PC-9 (cell line): ENCODE measurements around the gene CD99L2.

Source experiments
- EZH2 ChIP-seq: fragments of 200-600 bp; sonication (generic); IDR thresholded peaks from 2 replicates; pipeline ENCODE4 v1.8.0; 2017; ENCODE audit warnings: antibody characterized with exemption, low read depth
- TF ChIP-seq, protein P1 (sequence below): fragments of 200-600 bp; sonication (generic); conservative IDR thresholded peaks from 2 replicates; pipeline ENCODE4 v1.6.1; 2017; ENCODE audit warnings: mixed run types, antibody characterized with exemption, mild to moderate bottlenecking, moderate library complexity

DNA sequence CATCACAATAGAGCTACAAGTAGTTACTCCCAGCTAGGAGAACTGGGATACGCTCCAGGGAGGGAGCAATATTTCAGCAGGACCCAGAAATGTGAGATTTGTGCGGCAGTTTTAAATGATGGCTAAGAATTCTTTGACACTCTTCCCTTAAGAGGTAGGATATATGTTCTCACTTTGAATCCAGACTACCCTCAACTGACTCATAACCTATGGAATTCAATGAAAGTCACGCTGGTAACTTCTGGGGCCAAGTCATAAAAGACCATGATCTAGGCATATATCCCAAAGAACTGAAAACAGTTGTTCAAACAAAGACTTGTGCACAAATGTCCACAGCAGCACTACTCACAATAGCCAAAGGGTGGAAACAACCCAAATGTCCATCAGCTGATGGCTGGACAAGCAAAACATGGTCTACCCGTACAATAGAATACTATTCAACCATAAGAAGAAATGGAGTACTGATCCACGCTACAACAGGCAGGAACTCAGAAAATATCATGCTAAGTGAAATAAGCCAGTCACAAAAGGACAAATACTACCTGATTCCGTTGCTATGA is 10.5 kb downstream of the CD99L2 start:
- TF ChIP-seq, protein P1, sequence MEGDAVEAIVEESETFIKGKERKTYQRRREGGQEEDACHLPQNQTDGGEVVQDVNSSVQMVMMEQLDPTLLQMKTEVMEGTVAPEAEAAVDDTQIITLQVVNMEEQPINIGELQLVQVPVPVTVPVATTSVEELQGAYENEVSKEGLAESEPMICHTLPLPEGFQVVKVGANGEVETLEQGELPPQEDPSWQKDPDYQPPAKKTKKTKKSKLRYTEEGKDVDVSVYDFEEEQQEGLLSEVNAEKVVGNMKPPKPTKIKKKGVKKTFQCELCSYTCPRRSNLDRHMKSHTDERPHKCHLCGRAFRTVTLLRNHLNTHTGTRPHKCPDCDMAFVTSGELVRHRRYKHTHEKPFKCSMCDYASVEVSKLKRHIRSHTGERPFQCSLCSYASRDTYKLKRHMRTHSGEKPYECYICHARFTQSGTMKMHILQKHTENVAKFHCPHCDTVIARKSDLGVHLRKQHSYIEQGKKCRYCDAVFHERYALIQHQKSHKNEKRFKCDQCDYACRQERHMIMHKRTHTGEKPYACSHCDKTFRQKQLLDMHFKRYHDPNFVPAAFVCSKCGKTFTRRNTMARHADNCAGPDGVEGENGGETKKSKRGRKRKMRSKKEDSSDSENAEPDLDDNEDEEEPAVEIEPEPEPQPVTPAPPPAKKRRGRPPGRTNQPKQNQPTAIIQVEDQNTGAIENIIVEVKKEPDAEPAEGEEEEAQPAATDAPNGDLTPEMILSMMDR: no peak
- no peak for TF ChIP-seq EZH2
